ENCODE data around the gene LCOR. TPM values are rescaled to one million over a fixed set of nuclear protein-coding genes. Genes with fewer than 3 reads are reported as not detected.

LCOR gene
- total and polyA plus RNA-seq, 2 of the 13 experiments (the other 11 are each of a cell fraction or from before 2014, with no cell fraction given) = 12.4 to 23.7 TPM

GRCh38 chr10:96831867-96832720 lies at the start of gene LCOR (continued):
- TF ChIP-seq, protein P1, sequence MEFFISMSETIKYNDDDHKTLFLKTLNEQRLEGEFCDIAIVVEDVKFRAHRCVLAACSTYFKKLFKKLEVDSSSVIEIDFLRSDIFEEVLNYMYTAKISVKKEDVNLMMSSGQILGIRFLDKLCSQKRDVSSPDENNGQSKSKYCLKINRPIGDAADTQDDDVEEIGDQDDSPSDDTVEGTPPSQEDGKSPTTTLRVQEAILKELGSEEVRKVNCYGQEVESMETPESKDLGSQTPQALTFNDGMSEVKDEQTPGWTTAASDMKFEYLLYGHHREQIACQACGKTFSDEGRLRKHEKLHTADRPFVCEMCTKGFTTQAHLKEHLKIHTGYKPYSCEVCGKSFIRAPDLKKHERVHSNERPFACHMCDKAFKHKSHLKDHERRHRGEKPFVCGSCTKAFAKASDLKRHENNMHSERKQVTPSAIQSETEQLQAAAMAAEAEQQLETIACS (CRISPR knock-in tag; IDR thresholded peaks at IDR 0.05) = peak; percentile 89
- peak; percentile 95 for TF ChIP-seq ZBTB2 (CRISPR knock-in tag; IDR thresholded peaks at IDR 0.05; ENCODE audit: low read depth)
- TF ChIP-seq CBFB (CRISPR knock-in tag; IDR thresholded peaks at IDR 0.05) = peak; percentile 33; the same call in 1 of the 2 replicates
- peak; percentile 43; the same call in 1 of the 3 replicates for TF ChIP-seq MXI1 (IDR thresholded peaks at IDR 0.05; ENCODE audit: borderline replicate concordance, low read depth, low read length)
- peak; percentile 62 for TF ChIP-seq HNRNPLL (IDR thresholded peaks at IDR 0.05; ENCODE audit: low read depth, low read length, poor library complexity, severe bottlenecking)
- TF ChIP-seq SPEN (CRISPR knock-in tag; IDR thresholded peaks at IDR 0.05; ENCODE audit: low read depth) = no peak
- TF ChIP-seq, protein P2, sequence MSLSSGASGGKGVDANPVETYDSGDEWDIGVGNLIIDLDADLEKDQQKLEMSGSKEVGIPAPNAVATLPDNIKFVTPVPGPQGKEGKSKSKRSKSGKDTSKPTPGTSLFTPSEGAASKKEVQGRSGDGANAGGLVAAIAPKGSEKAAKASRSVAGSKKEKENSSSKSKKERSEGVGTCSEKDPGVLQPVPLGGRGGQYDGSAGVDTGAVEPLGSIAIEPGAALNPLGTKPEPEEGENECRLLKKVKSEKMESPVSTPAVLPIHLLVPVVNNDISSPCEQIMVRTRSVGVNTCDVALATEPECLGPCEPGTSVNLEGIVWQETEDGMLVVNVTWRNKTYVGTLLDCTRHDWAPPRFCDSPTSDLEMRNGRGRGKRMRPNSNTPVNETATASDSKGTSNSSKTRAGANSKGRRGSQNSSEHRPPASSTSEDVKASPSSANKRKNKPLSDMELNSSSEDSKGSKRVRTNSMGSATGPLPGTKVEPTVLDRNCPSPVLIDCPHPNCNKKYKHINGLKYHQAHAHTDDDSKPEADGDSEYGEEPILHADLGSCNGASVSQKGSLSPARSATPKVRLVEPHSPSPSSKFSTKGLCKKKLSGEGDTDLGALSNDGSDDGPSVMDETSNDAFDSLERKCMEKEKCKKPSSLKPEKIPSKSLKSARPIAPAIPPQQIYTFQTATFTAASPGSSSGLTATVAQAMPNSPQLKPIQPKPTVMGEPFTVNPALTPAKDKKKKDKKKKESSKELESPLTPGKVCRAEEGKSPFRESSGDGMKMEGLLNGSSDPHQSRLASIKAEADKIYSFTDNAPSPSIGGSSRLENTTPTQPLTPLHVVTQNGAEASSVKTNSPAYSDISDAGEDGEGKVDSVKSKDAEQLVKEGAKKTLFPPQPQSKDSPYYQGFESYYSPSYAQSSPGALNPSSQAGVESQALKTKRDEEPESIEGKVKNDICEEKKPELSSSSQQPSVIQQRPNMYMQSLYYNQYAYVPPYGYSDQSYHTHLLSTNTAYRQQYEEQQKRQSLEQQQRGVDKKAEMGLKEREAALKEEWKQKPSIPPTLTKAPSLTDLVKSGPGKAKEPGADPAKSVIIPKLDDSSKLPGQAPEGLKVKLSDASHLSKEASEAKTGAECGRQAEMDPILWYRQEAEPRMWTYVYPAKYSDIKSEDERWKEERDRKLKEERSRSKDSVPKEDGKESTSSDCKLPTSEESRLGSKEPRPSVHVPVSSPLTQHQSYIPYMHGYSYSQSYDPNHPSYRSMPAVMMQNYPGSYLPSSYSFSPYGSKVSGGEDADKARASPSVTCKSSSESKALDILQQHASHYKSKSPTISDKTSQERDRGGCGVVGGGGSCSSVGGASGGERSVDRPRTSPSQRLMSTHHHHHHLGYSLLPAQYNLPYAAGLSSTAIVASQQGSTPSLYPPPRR (CRISPR knock-in tag; IDR thresholded peaks at IDR 0.05; ENCODE audit: borderline replicate concordance) = 0 out of 2 replicates have a peak, but pooled peaks have one; percentile 31
- TF ChIP-seq ZNF607 (CRISPR knock-in tag; IDR thresholded peaks at IDR 0.05; ENCODE audit: borderline replicate concordance) = peak; percentile 16; the same call in 1 of the 2 replicates
- peak; percentile 10; the same call in 1 of the 2 replicates for TF ChIP-seq STAG1 (CRISPR knock-in tag; IDR thresholded peaks at IDR 0.05)
- peak; percentile 64 for TF ChIP-seq TAF1 (CRISPR knock-in tag; IDR thresholded peaks at IDR 0.05)
- peak; percentile 78 for TF ChIP-seq POLR2G (IDR thresholded peaks at IDR 0.05; ENCODE audit: low read depth, low read length)
- TF ChIP-seq, protein P3, sequence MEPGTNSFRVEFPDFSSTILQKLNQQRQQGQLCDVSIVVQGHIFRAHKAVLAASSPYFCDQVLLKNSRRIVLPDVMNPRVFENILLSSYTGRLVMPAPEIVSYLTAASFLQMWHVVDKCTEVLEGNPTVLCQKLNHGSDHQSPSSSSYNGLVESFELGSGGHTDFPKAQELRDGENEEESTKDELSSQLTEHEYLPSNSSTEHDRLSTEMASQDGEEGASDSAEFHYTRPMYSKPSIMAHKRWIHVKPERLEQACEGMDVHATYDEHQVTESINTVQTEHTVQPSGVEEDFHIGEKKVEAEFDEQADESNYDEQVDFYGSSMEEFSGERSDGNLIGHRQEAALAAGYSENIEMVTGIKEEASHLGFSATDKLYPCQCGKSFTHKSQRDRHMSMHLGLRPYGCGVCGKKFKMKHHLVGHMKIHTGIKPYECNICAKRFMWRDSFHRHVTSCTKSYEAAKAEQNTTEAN (CRISPR knock-in tag; conservative IDR thresholded peaks at IDR 0.05) = 0 out of 2 replicates have a peak, but pooled peaks have one; percentile 41
- TF ChIP-seq ZNF580 (CRISPR knock-in tag; IDR thresholded peaks at IDR 0.05; ENCODE audit: borderline replicate concordance, low read depth) = no peak
- no peak for TF ChIP-seq ETS1 (CRISPR knock-in tag; IDR thresholded peaks at IDR 0.05)
- TF ChIP-seq HOXA3 (CRISPR knock-in tag; IDR thresholded peaks at IDR 0.05) = peak; percentile 45; the same call in 1 of the 2 replicates
- peak; percentile 14; the same call in 1 of the 2 replicates for TF ChIP-seq KMT2B (CRISPR knock-in tag; IDR thresholded peaks at IDR 0.05)
- TF ChIP-seq TBX2 (CRISPR knock-in tag; IDR thresholded peaks at IDR 0.05; ENCODE audit: borderline replicate concordance) = peak; percentile 27; the same call in 1 of the 2 replicates
